Measurements from ENCODE around the gene RCSD1.

- TF ChIP-seq, protein P1, sequence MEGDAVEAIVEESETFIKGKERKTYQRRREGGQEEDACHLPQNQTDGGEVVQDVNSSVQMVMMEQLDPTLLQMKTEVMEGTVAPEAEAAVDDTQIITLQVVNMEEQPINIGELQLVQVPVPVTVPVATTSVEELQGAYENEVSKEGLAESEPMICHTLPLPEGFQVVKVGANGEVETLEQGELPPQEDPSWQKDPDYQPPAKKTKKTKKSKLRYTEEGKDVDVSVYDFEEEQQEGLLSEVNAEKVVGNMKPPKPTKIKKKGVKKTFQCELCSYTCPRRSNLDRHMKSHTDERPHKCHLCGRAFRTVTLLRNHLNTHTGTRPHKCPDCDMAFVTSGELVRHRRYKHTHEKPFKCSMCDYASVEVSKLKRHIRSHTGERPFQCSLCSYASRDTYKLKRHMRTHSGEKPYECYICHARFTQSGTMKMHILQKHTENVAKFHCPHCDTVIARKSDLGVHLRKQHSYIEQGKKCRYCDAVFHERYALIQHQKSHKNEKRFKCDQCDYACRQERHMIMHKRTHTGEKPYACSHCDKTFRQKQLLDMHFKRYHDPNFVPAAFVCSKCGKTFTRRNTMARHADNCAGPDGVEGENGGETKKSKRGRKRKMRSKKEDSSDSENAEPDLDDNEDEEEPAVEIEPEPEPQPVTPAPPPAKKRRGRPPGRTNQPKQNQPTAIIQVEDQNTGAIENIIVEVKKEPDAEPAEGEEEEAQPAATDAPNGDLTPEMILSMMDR (IDR thresholded peaks at IDR 0.05; ENCODE audit: low read length) = no peak
- TF ChIP-seq EZH2 (IDR thresholded peaks at IDR 0.05; ENCODE audit: borderline replicate concordance, low read length) = no peak
These were observed 76.3 kb downstream of the RCSD1 start for GRCh38 chr1:167706363-167706762.

All from OCI-LY1 (cell line).